Keratinocyte (primary cell): ENCODE data around the gene RNLS. TPM values are rescaled to one million over a fixed set of nuclear protein-coding genes. Genes with fewer than 3 reads are reported as not detected.
"Not testable (repeated sequence)": the region's sequence is repeated elsewhere in the genome, so short reads cannot be mapped to it uniquely, and the experiment has no call there.

Experiments
- DNase-seq: peaks from one replicate; pipeline ENCODE4 v3.0.0-alpha.2; 2011; ENCODE audit warnings: low read depth, missing footprints, low spot score
- FAIRE-seq: peaks from 2 replicates; lab custom pipeline; 2011; peaks lifted over from hg19 to GRCh38; lab: Jason Lieb, UNC
- H2AFZ ChIP-seq: 2 replicates; pipeline ENCODE4 v1.6.0; 2012; ENCODE audit warnings: low read length, control low read depth, inconsistent platforms; ENCODE audit not compliant: control insufficient read depth
- H3K27ac ChIP-seq: 2 replicates; pipeline ENCODE4 v1.5.1; 2011; ENCODE audit warnings: low read length; ENCODE audit not compliant: control insufficient read depth, insufficient read depth
- H3K27me3 ChIP-seq: 3 replicates; pipeline ENCODE4 v1.6.0; 2011; ENCODE audit warnings: low read length; ENCODE audit not compliant: control insufficient read depth, insufficient read depth; ENCODE audit errors: extremely low read depth
- H3K36me3 ChIP-seq, 2 experiments: 2 replicates in 1 of 2; 3 replicates in 1 of 2; pipeline ENCODE4 v1.5.1; 2011; ENCODE audit warnings: low read length in 2 of 2, mild to moderate bottlenecking in 1 of 2; ENCODE audit not compliant: control insufficient read depth in 2 of 2, insufficient read depth in 2 of 2; ENCODE audit errors: extremely low read depth in 1 of 2
- H3K4me1 ChIP-seq: 3 replicates; pipeline ENCODE4 v1.5.1; 2011; ENCODE audit warnings: low read length; ENCODE audit not compliant: control insufficient read depth, insufficient read depth; ENCODE audit errors: extremely low read depth
- H3K4me2 ChIP-seq: 3 replicates; pipeline ENCODE4 v1.6.0; 2011; ENCODE audit warnings: low read depth, low read length; ENCODE audit not compliant: control insufficient read depth, insufficient read depth; ENCODE audit errors: extremely low read depth
- H3K4me3 ChIP-seq, 3 experiments: fragments of 200-600 bp in 1 of 3; sonication (generic) in 1 of 3; 2 replicates in 2 of 3; 3 replicates in 1 of 3; pipeline ENCODE4 v1.5.1; 2011 to 2016; ENCODE audit warnings: low read length in 3 of 3, mild to moderate bottlenecking in 3 of 3, control low read depth in 2 of 3, inconsistent platforms in 1 of 3, low read depth in 1 of 3, mixed read lengths in 1 of 3, mixed run types in 1 of 3, moderate library complexity in 1 of 3; ENCODE audit not compliant: control insufficient read depth in 2 of 3, insufficient read depth in 2 of 3; ENCODE audit errors: extremely low read depth in 1 of 3
- H3K79me2 ChIP-seq: 2 replicates; pipeline ENCODE4 v1.6.0; 2012; ENCODE audit warnings: low read length; ENCODE audit not compliant: control insufficient read depth, insufficient read depth
- H3K9ac ChIP-seq: 3 replicates; pipeline ENCODE4 v1.6.0; 2011; ENCODE audit warnings: low read length; ENCODE audit not compliant: control insufficient read depth, insufficient read depth; ENCODE audit errors: extremely low read depth
- H3K9me1 ChIP-seq: 3 replicates; pipeline ENCODE4 v1.6.0; 2011; ENCODE audit warnings: low read length; ENCODE audit not compliant: control insufficient read depth, insufficient read depth; ENCODE audit errors: extremely low read depth
- H3K9me3 ChIP-seq: 2 replicates; pipeline ENCODE4 v1.5.1; 2012; ENCODE audit warnings: low read depth, low read length; ENCODE audit not compliant: control insufficient read depth
- H4K20me1 ChIP-seq: 3 replicates; pipeline ENCODE4 v1.6.0; 2011; ENCODE audit warnings: low read length; ENCODE audit not compliant: control insufficient read depth, insufficient read depth; ENCODE audit errors: extremely low read depth
- CTCF ChIP-seq, 3 experiments: IDR thresholded peaks in 1 of 3; conservative IDR thresholded peaks in 1 of 3; optimal IDR thresholded peaks in 1 of 3; 2 replicates in 2 of 3; 3 replicates in 1 of 3; pipeline versions ENCODE3 to v1.5.1; 2011; ENCODE audit warnings: low read length in 3 of 3, mild to moderate bottlenecking in 3 of 3, moderate library complexity in 2 of 3, control low read depth in 1 of 3, inconsistent platforms in 1 of 3; ENCODE audit not compliant: insufficient read depth in 2 of 3; ENCODE audit errors: extremely low read depth in 1 of 3
- EZH2 ChIP-seq: IDR thresholded peaks from one replicate; pipeline ENCODE4 v1.6.1; 2012; ENCODE audit warnings: inconsistent platforms, mild to moderate bottlenecking, low read length, moderate library complexity
- dilution Hi-C: fragments of 300-500 bp; cut with MboI; formaldehyde crosslinking; loops from one replicate; pipeline ENCODE4 v1.7.0; 2020; ENCODE audit warnings: low sequenced_read_pairs; ENCODE audit not compliant: extremely low pct_ligation_motif_present
- polyA plus RNA-seq, 5 experiments: library from polyadenylated mRNA; depleted of rRNA in 3 of 5; stranded (reverse) in 3 of 5; stranded (forward) in 1 of 5; unstranded in 1 of 5; fragments of >200 nt; gene quantifications; 1 replicate in 1 of 5; 2 replicates in 3 of 5; 3 replicates in 1 of 5; pipeline versions ENCODE4 v1.2.1 to v1.2.3, GENCODE V29; 2011 to 2012; ENCODE audit warnings: missing spikeins in 2 of 5, low read depth in 1 of 5, low replicate concordance in 1 of 5

Gene RNLS
- polyA plus RNA-seq, 1 donor (not counting 4 experiments of a cell fraction or from before 2014, with no cell fraction given), result 6.8 TPM

GRCh38 chr10:88311264-88311663 lies 271.9 kb downstream of the RNLS start:
- no peak overlapping the region for H2AFZ ChIP-seq
- H3K9me1 ChIP-seq, result no peaks in the 10 kb centered on the region
- TF ChIP-seq EZH2, result no peak
- TF ChIP-seq CTCF (optimal IDR thresholded peaks at IDR 0.05 in 1 of 3, IDR thresholded peaks at IDR 0.05 in 1 of 3, conservative IDR thresholded peaks at IDR 0.05 in 1 of 3; ENCODE audit: extremely low read depth in 1 of 3, insufficient read depth in 2 of 3, low read length in 3 of 3), result no peak
- no peaks in the 10 kb centered on the region for H3K79me2 ChIP-seq
- no peaks in the 10 kb centered on the region for H3K36me3 ChIP-seq
- DNase-seq, result no peak
- H3K27me3 ChIP-seq, result no peaks in the 10 kb centered on the region
- H3K9ac ChIP-seq, result no peak overlapping the region
- dilution Hi-C loops, result no loop called here
- H3K4me1 ChIP-seq, result no peaks in the 10 kb centered on the region
- no peak overlapping the region for H3K4me3 ChIP-seq
- no peaks in the 10 kb centered on the region for H3K9me3 ChIP-seq
- FAIRE-seq, result no peak
- H3K27ac ChIP-seq, result no peak overlapping the region
- H4K20me1 ChIP-seq, result no peaks in the 10 kb centered on the region
- no peak overlapping the region for H3K4me2 ChIP-seq

GRCh38 chr10:88309365-88309764 lies 273.8 kb downstream of the RNLS start:
- FAIRE-seq, result no peak
- no peak for TF ChIP-seq EZH2
- no peak for TF ChIP-seq CTCF (optimal IDR thresholded peaks at IDR 0.05 in 1 of 3, IDR thresholded peaks at IDR 0.05 in 1 of 3, conservative IDR thresholded peaks at IDR 0.05 in 1 of 3; ENCODE audit: extremely low read depth in 1 of 3, insufficient read depth in 2 of 3, low read length in 3 of 3)
- H3K27me3 ChIP-seq, result no peaks in the 10 kb centered on the region
- dilution Hi-C loops, result no loop called here
- H3K4me1 ChIP-seq, result no peaks in the 10 kb centered on the region
- no peaks in the 10 kb centered on the region for H4K20me1 ChIP-seq
- no peaks in the 10 kb centered on the region for H3K36me3 ChIP-seq
- no peaks in the 10 kb centered on the region for H3K9me3 ChIP-seq
- no peak overlapping the region for H3K4me3 ChIP-seq
- no peak for DNase-seq
- no peak overlapping the region for H2AFZ ChIP-seq
- H3K27ac ChIP-seq, result no peak overlapping the region
- H3K9me1 ChIP-seq, result no peaks in the 10 kb centered on the region
- no peak overlapping the region for H3K4me2 ChIP-seq
- no peak overlapping the region for H3K9ac ChIP-seq
- H3K79me2 ChIP-seq, result no peaks in the 10 kb centered on the region

GRCh38 chr10:88308361-88308760 lies 274.8 kb downstream of the RNLS start:
- H3K27ac ChIP-seq, H3K4me2 ChIP-seq, H2AFZ ChIP-seq, H3K4me1 ChIP-seq, H3K9ac ChIP-seq, H3K9me3 ChIP-seq, DNase-seq, FAIRE-seq, H3K79me2 ChIP-seq, H3K36me3 ChIP-seq, H3K27me3 ChIP-seq, H4K20me1 ChIP-seq, H3K4me3 ChIP-seq, dilution Hi-C loops, H3K9me1 ChIP-seq: not testable (repeated sequence)
